ENCODE measurements around the gene OR9G4. TPM values are rescaled to one million over a fixed set of nuclear protein-coding genes. Genes with fewer than 3 reads are reported as not detected.

The OR9G4 gene
- total and polyA plus RNA-seq, 2 donors from 2014 or later, result not detected

DNA sequence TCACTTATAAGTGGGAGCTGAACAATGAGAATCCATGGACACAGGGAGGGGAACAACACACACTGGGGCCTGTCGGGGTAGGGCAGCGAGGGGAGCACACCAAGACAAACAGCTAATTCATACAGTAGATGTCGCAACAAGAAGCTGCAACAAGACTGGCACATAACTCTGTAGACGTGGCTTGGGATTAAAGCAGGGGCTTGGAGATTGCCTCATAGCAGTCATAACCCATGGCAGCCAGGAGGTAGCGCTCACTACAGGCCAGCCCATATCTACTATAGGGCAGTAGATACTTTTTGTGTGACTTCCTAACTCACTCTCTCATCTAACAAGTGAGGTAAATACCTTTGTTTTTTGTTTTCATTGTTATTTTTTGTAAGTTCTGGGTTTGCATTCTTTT, 1.7 kb upstream of the OR9G4 start:
- no peak overlapping the region for H3K4me3 ChIP-seq (ENCODE audit: low read length in 3 of 3)
- no peak for DNase-seq
- H3K36me3 ChIP-seq (ENCODE audit: control insufficient read depth in 2 of 3, insufficient read depth in 3 of 3, low read length in 3 of 3), result no peaks in the 10 kb centered on the region
- no peak overlapping the region for H3K9ac ChIP-seq (ENCODE audit: low read length in 3 of 3)
- no peak for TF ChIP-seq CTCF (IDR thresholded peaks at IDR 0.05; ENCODE audit: borderline replicate concordance, extremely low read depth, insufficient read depth)
- intact Hi-C loops (cut with DNase I), result no loop called here
- no peak for FAIRE-seq
- H3K4me1 ChIP-seq (ENCODE audit: control insufficient read depth in 2 of 3, insufficient read depth in 2 of 3, low read depth in 1 of 3, low read length in 3 of 3), result no peaks in the 10 kb centered on the region
- H3K27me3 ChIP-seq (ENCODE audit: control insufficient read depth, insufficient read depth, low read length), result no peaks in the 10 kb centered on the region
- no peaks in the 10 kb centered on the region for H3K9me3 ChIP-seq (ENCODE audit: control insufficient read depth in 2 of 3, insufficient read depth in 1 of 3, low read length in 3 of 3)
- no peak overlapping the region for H3K27ac ChIP-seq (ENCODE audit: low read depth in 2 of 2, low read length in 2 of 2)

DNA sequence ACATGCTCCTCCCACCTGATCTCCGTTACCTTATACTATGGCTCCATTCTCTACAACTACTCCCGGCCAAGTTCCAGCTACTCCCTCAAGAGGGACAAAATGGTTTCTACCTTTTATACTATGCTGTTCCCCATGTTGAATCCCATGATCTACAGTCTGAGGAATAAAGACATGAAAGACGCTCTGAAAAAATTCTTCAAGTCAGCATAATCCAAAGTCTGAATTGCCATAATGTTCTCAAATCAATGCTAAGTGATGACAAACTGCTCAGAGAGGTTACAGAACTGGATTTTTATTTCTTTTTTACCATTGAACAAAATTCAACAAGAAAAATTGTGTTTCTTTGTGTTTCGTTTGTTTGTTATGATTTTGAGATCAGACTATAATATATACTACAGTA, 7.6 kb downstream of the OR9G4 start:
- FAIRE-seq (no peak), DNase-seq (no peak)
- Histone ChIP-seq H3K27ac (ENCODE audit: low read depth in 2 of 2, low read length in 2 of 2) (no peak overlapping the region), H3K27me3 (ENCODE audit: control insufficient read depth, insufficient read depth, low read length) (no peaks in the 10 kb centered on the region), H3K4me3 (ENCODE audit: low read length in 3 of 3) (no peak overlapping the region), H3K36me3 (ENCODE audit: control insufficient read depth in 2 of 3, insufficient read depth in 3 of 3, low read length in 3 of 3) (no peaks in the 10 kb centered on the region), H3K9me3 (ENCODE audit: control insufficient read depth in 2 of 3, insufficient read depth in 1 of 3, low read length in 3 of 3) (peaks cover 0 to 2% (median 0%) of the 10 kb centered on the region in 3 donors), H3K4me1 (ENCODE audit: control insufficient read depth in 2 of 3, insufficient read depth in 2 of 3, low read depth in 1 of 3, low read length in 3 of 3) (no peaks in the 10 kb centered on the region), H3K9ac (ENCODE audit: low read length in 3 of 3) (no peak overlapping the region)
- no peak for TF ChIP-seq CTCF (IDR thresholded peaks at IDR 0.05; ENCODE audit: borderline replicate concordance, extremely low read depth, insufficient read depth)
- intact Hi-C loops (cut with DNase I), result no loop called here

- Histone ChIP-seq H3K9ac (ENCODE audit: low read length in 3 of 3) (no peak overlapping the region), H3K4me1 (ENCODE audit: control insufficient read depth in 2 of 3, insufficient read depth in 2 of 3, low read depth in 1 of 3, low read length in 3 of 3) (no peaks in the 10 kb centered on the region), H3K9me3 (ENCODE audit: control insufficient read depth in 2 of 3, insufficient read depth in 1 of 3, low read length in 3 of 3) (peaks cover 0 to 2% (median 0%) of the 10 kb centered on the region in 3 donors), H3K36me3 (ENCODE audit: control insufficient read depth in 2 of 3, insufficient read depth in 3 of 3, low read length in 3 of 3) (no peaks in the 10 kb centered on the region), H3K27ac (ENCODE audit: low read depth in 2 of 2, low read length in 2 of 2) (no peak overlapping the region), H3K4me3 (ENCODE audit: low read length in 3 of 3) (no peak overlapping the region), H3K27me3 (ENCODE audit: control insufficient read depth, insufficient read depth, low read length) (no peaks in the 10 kb centered on the region)
- intact Hi-C loops (cut with DNase I), result no loop called here
- no peak for TF ChIP-seq CTCF (IDR thresholded peaks at IDR 0.05; ENCODE audit: borderline replicate concordance, extremely low read depth, insufficient read depth)
- FAIRE-seq, result no peak
- no peak for DNase-seq
These were observed 8.4 kb downstream of the OR9G4 start for GRCh38 chr11:56740107-56740506.

DNA sequence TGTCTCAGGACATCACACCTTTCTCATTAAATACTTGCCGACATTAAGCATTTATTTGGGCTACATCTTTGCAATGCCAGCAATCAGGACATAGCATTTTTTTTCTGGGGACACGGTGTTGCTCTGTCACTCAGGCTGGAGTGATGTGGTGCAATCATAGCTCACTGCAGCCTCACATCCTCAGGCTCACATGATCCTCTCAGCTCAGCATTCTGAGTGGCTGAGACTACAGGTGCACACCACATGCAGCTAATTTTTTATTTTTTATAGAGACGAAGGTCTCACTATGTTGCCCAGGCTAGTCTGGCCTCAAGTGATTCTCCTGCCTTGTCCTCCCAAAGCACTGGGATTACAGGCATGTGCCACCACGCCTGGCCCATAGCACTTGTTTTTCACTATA, 28.0 kb downstream of the OR9G4 start:
- no peak overlapping the region for H3K9ac ChIP-seq (ENCODE audit: low read length in 3 of 3)
- no peak overlapping the region for H3K4me3 ChIP-seq (ENCODE audit: low read length in 3 of 3)
- intact Hi-C loops (cut with DNase I), result no loop called here
- DNase-seq, result no peak
- H3K36me3 ChIP-seq (ENCODE audit: control insufficient read depth in 2 of 3, insufficient read depth in 3 of 3, low read length in 3 of 3), result no peaks in the 10 kb centered on the region
- no peak overlapping the region for H3K27ac ChIP-seq (ENCODE audit: low read depth in 2 of 2, low read length in 2 of 2)
- FAIRE-seq, result no peak
- no peak for TF ChIP-seq CTCF (IDR thresholded peaks at IDR 0.05; ENCODE audit: borderline replicate concordance, extremely low read depth, insufficient read depth)
- H3K9me3 ChIP-seq (ENCODE audit: control insufficient read depth in 2 of 3, insufficient read depth in 1 of 3, low read length in 3 of 3), result no peaks in the 10 kb centered on the region
- no peaks in the 10 kb centered on the region for H3K4me1 ChIP-seq (ENCODE audit: control insufficient read depth in 2 of 3, insufficient read depth in 2 of 3, low read depth in 1 of 3, low read length in 3 of 3)
- no peaks in the 10 kb centered on the region for H3K27me3 ChIP-seq (ENCODE audit: control insufficient read depth, insufficient read depth, low read length)

All from kidney (tissue), 14 donors.